Glomerular visceral epithelial cell (primary cell): ENCODE measurements around the gene POLA1.
A peak's percentile ranks its signal among the peaks of the same experiment; 100 is the strongest.

Experiments used
- DNase-seq: peaks from one replicate; pipeline ENCODE4 v3.0.0-alpha.2; 2016; ENCODE audit errors: extremely low spot score

Gene POLA1

DNA sequence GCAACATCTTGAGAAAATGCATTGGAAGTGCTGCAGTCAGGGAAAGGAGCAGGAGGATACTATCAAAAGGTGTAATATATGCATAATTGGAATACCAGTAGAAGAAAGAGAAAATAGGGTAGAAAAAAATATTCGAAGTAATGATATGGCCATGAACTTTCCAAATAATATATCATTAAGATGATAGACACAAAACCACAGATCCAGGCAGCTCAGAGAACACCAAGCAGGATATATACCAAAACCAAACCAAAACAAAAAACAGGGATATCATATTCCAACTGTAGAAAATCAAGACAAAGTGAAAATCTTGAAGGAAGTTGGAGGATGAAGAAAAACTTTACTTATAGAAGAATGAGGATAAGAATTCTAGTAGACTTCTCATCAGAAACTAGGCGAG is 9.7 kb upstream of the POLA1 start:
- DNase-seq = no peak

DNA sequence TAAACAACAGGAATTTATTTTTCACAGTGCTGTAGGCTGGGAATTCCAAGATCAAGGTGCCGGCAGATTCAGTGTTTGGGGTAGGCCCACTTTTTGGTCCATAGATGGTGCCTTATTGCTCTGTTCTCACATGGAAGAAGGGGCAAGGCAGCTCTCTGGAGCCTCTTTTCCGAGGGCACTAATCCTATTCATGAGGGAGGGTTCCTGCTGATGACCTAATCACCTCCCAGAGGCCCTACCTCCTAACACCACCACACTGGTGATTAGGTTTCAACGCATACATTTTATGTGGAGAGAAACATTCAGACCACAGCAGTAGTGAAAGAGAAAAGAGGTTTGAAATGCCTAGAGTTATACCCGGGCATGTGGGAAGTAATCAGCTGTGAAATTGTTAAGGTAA is 1.4 kb upstream of the POLA1 start:
- DNase-seq = no peak

DNA sequence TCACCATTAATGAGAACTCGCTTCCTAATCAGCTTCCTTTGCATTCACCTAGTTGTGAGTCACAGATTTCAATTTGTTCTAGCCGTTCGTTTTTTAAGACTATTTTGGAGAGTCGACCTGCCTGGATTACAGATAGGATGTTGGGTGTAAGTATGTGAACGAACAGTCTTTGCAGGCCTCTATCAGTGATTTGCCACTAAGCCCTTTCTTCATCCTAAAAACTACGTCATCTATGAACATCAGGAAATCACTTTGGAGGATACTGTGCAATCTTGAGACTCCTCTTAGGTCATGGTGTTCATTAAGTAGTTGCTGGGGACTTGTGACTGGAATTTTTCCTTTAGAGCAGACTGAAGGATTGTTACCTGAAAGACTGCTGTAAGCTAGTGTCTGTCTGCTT is 1.1 kb downstream of the POLA1 start:
- DNase-seq = no peak

DNA sequence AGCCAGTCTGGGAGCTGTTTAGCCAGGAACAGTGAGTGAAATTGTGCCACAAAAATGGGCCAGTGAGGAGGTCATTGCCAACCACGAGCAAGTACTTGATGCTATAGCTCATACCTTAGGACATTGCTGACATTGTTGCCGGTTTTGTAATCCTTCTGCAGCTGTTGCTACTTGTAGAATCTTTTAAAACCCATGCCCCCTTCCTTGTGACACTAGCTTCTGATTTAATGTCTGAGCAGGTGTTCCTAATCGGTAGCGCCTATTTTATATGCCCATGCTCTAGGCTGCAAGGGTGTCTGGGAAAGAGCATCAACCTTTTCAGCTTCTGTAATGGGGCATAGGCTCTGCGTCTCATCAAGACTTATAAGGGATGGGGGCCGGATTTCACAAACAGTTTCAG is 2.6 kb downstream of the POLA1 start:
- no peak for DNase-seq

DNA sequence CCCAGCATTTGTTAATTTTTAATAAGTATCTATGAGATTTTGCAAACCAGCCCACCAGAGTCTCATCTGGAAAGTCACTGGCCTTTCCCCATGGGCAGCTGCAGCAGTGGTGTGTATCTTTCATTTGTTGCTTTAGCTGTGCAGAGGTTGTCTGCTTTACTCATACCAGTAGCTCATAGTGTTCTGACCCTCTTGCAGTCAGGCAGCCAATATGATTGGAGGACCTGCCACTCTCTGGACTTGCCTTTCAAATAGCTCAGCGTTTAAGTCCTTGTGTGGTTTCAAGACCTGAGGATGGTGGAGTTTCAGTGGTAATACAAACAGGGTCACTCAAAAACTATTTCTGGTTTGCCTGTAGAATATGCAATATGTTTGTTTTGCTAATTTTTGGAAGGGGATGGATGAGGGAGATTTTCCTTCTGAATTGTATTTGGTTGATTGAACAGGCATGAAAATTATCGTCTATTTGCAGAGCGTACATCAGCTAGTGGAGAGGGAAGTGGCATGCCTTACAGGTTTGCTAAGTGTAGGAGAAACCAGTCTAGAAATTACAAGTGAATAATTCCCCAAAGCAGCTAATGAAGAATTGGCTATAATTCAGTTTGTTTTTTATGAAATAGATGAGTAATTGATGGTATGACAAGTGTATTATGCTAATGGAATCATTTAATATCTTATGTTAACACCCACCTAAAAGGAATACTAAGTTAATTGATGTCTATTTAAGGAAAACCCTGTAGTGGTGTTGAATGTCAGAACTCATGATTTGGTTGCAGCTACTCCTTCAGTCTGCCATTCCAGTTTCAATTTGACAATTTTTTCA is 8.9 kb downstream of the POLA1 start:
- no peak for DNase-seq

DNA sequence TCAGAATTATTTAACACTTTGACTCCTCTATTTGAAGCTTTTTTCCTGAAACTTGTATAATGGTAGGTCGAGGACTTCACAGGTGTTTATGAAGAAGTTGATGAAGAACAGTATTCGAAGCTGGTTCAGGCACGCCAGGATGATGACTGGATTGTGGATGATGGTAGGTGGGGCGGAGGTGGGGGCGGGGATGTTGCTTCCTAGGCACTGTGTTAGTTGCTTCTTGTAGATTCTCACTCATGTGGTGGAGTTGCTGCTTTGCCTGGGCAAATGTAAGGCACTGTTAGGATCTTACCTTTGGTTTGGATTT is 9.4 kb downstream of the POLA1 start:
- no peak for DNase-seq

DNA sequence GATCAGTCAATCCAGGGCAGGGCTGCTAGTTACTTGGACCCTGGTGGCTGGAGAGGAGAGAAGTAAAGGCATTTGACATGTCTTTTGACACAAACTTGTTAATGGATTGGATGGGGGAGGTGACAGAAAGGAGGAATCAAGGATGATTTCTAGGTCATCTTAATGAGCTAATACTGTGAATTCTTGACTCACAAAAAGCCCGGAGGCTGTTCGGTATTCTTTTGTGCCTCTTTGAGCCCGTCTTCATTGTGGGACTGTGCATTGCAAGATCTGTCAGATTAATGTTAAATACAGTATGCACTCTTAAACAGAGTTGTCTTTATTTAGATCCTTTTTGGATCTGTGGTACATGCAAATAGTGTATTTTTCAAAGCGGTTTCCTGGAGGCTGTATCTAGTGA is 25.1 kb downstream of the POLA1 start:
- DNase-seq = no peak

DNA sequence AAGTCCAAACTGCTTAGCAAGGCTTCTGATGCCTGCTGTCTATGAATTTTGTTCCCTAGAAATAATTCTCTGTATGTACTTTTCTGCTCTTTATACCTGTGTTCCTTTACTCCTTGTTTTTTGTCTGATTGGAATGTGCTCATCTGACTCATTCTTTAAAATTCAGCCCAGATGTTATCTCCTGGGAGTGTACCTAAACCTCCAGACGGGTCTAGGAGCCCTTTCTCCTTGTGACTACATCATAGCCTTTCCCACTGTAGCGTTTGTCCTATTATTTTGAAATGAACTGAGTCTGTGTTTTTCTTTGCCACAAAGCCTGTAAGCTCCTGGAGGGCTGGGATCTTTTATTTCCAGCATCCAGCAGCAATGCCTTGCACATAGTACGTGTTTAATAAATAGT is 26.3 kb downstream of the POLA1 start:
- DNase-seq = no peak

DNA sequence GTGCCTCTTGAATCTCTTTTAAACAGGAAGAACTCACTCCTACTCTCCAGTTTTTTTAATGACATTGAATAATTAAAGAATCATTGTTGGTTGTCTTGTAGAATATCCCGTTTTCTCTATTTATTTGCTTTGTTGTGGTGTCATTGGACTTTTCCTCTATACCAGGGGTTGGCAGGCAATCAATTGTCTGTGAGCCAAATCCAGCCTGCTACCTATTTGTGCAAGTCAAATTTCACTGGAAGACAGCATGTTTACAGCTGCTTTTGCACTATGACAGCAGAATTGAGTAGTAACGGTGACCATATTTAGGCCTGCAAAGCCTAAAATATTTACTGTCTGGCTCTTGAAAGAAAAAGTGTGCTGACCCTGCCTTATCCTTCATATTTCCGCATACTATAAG is 34.8 kb downstream of the POLA1 start:
- DNase-seq = no peak

DNA sequence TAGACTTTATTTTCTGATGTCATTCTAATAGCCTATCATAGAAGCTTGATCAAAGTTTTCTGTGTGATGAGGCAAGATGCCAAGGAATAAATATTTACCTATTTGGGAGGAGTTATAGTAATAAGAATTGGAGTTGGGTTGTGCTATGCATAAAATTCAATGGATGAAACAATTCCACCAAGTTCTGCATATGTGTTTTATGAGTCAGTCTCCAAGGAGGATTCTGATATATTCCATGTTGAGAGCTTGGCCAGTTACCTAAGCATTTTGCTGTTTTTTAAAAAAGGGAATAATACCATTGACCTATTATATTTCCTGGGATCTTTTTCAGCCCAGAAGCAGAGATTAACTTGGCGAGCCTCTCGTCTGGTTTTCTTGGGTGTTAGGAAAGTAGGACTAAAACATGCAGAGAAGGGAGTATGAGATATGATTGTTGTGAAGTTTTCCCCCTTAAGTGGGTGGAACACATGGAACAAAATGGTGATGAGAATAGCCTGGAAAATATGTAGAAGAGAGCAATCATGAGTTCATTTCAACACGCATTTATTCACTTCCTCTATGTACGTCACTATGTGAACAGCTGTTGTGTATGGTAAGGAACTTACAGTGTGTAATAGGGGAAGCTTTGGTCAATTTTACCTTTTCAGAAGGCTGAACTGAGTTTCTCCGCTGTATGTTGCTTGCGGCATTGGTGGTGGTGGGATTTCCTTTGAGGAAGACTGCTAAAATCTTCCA is 39.2 kb downstream of the POLA1 start:
- no peak for DNase-seq

DNA sequence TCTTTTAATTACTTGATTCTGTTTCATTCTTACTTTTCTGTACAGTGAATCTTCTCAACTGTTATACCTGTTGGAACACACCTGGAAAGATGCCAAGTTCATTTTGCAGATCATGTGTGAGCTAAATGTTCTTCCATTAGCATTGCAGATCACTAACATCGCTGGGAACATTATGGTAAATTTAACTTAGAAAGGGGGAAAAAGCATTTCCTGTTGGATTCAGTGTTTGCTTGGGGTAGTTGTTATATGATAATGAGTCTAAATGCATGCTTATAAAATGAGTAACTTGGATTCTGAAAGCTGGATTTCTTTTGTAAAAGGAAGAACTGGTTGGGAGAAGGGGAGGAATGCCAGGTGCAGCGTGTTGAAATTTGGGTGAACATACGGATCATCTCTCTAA is 47.6 kb downstream of the POLA1 start:
- DNase-seq = no peak

DNA sequence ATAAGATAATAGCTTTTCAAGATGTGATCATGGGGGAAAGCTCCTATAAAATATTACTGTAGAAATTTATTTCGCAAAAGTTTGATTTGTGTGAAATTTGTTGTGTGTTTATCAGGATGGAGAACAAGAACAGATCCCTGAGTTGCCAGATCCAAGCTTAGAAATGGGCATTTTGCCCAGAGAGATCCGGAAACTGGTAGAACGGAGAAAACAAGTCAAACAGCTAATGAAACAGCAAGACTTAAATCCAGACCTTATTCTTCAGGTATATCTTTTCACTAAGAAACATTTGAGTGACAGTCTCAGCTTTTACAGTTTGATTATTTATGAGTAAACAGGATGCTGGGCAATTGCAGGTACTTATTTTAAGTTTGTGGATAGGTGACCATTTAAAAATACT is 54.5 kb downstream of the POLA1 start:
- no peak for DNase-seq

DNA sequence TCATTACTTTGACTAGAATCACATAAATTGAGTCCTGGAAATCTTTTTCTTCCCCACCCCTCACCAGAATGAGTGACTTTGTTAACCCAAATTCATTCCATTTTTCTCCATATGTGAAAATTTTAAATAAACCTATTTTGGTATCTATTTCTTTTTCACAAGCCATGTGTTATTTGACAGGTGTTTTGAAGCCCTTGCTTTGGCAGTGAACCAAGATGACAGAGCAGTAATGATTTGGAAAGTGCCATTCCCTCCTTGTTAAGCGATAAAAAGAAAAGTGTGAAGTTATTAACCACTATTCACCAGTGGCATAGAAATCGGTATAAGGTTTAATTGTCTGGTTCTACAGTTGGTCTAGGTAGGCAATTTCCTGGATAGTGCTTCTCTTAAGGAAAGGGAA is 66.1 kb downstream of the POLA1 start:
- DNase-seq = no peak

DNA sequence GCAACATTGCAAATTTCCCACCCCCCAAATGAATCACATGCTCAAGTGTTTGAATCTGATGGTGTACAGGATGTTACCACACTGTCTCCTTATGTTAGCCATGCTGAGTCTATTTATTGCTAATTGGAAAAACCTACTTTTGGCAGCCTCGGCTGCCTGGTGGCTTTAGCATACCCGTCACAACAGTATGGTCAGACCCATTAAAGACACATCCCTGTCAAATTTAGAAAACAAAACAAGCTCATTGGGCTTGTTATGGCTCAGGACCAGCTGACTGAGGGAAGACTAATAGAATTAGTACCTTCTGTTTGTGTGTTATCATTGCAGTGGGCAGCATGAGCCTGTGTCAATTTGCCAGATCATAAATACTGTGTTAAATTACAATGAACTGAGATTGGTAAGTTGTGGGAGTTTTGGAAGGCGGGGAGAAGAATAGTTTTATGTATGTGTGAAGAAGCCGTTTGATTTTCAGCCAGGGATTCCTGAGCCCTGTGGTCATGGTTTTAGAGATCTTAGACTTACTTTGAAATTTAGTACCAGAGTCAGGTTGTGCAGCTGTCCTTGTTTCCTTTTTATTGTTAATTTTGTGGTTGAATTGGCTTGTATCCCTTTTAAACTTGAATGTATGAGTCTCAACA is 66.8 kb downstream of the POLA1 start:
- peak; percentile 32 for DNase-seq

DNA sequence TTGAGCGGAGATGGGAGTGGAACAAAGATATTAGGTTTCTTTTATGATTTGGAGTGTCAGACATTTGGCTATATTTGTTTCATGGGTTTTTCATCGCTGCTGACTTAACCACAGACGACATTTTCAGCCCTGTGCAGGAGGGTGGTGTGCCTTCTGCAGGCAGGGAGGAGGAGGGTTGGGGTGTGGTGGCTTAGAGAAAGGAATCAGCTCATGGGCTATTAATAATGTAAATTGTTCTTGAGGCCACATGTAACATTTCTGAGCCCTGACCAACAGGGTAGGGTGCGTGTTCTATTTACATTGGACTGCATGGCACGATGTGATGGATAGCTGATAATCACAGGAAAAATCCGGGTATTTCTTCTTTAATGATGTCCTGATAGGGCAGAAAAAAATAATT is 67.6 kb downstream of the POLA1 start:
- peak; percentile 0 for DNase-seq

DNA sequence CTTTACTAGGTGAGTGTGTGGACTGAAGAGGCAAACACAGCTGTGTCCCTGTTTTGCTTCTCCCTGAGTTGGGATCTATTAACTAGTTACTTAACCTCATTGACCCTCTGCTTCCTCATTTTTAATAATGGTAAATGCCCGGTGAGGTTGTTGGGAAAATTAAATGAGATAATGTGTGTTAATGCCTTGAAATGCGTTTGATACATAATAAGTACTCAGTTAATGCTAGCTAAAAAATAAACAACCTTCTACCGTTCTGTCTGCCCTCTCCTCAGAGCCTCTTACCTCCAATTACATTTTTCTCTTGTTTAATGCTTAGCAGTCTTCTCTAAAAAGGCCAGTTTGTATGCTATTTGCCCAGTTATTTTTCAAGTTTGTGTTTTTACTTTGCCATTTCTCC is 70.3 kb downstream of the POLA1 start:
- no peak for DNase-seq

DNA sequence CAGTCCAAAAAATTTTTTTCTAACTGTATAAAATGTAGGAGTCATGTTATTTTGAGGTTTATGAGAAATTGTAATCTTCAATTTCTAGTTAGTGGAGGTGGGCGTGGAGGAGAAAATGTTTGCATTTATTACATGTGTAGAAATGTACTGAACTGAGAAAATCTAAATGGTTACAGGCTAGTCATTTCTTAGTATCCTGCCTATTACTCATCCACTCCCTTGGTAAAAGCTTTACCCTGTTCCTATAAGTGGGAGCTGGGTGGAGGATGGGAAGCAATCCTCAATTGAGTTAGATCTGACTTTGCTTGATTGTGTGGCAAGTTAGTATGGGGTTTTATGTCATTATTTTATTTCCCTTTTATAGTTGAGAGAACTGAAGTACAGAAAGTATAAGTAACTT is 73.8 kb downstream of the POLA1 start:
- no peak for DNase-seq

DNA sequence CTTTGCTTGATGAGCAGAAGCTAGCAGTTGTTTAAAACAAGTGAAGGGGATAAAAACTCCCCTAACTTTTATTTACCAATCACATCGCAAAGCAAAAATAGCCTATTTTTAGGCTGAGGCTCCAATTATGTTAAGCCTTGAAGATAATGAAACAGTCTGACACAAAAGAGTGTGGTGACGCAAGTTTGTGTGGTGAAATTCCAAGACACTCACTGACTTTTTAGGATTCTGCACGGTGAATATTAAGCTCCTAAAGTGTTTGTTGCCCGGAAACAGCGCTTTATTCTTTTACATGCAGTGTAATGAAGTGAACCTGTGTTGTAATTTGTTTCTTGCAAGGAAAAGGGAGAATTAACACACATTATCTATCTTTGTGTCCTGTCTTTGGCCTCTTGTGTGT is 74.8 kb downstream of the POLA1 start:
- no peak for DNase-seq

DNA sequence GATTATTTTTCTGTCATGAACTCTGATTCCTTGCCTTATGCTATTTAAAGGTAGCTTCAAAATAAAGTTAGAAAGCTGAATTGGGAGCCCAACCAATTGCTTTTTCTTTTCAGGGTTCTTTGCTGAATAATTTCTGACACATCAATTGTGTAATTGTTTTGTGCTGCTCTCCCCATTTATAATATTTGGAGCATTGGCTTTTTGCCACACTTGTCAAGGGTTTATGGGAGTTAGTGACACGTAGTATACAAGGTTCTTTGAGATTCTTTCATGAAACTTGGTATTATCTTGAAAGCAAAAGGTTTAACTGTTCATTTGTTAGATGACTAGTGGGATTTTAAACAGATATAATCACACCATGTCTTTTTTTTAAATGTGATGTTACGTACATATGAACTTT is 80.9 kb downstream of the POLA1 start:
- no peak for DNase-seq

DNA sequence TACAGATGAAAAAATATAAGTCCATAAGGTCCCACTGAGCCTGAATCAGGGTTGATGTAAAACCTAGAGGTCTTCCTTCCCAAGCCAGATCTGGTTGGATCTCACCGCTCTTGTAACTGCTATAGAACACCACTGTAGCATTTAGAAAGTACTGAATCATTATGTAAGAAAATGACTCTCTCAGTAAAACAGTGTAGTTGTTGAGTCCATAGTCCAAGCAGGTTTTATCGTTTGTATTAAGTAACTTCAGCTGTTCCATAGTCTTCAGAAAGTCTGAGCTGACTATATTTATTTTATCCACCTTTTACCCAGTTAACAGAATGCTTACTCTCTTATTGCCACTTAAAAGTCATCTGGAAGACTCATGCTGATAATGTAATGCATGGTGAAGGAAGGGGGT is 82.2 kb downstream of the POLA1 start:
- no peak for DNase-seq

DNA sequence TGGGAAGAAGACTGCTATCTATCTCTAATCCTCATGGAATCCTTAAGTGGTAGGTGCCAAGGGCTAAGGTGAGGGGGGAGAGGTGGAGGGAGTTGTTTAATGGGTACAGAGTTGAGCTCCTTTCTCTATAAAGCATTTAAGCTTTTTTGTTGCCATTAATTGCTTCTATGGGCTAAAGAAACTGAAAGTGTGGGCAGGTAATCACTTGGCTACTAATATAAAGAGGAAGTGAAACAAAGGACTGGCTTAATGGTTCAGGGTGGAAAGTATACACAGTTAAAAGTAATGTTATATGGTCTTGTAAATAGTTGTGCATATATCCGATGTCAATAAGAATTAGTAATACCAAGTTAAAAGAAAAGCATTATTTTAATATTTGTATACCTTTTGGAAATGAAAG is 83.9 kb downstream of the POLA1 start:
- no peak for DNase-seq

DNA sequence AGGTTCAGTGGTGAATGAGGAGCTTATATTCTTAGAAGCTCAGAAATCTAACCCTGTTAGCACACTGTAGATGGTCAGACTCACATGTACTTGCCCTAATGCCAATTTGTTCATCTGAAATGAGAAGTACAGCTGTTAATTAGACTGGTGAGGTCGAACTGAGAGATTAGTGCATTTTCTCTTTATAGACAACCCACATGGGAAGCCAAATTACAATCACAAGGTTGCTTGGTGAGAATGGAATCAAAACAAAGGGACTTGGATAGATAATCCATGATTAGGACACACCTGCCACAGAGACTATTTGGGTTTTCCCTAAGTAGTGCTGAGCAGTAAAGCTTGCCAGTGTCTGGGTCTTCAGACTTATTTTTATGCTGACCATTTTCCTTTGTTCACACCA is 88.3 kb downstream of the POLA1 start:
- DNase-seq = no peak

DNA sequence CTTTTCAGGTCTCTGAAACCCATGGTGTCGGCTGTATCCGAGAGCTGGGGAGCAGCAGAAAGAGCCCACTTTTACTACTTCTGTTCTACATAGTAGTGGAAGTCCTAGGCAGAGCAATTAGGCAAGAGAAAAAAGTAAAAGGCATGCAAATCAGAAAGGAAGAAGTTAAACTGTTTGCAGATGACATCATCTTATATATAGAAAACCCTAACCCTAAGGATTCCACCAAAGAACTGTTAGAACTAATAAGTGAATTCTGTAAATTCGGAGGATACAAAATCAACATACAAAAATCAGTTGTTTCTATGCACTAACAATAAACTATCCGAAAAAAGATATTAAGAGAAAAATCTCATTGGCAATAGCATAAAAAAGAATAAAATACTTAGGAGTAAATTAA is 95.3 kb downstream of the POLA1 start:
- no peak for DNase-seq
